Mesothelial cell of epicardium (in vitro differentiated cells): ENCODE measurements around the gene SLC3A2. TPM values are rescaled to one million over a fixed set of nuclear protein-coding genes. Genes with fewer than 3 reads are reported as not detected.
A peak's percentile ranks its signal among the peaks of the same experiment; 100 is the strongest.

Experiments used
- DNase-seq, 2 experiments: peaks; one replicate each; pipeline ENCODE4 v3.0.0; 2021; ENCODE audit warnings: low spot score in 2 of 2; ENCODE audit not compliant: unreplicated experiment in 2 of 2
- H3K27ac Mint-ChIP-seq: 2 replicates; pipeline ENCODE4 v1.8.0; 2021; ENCODE audit warnings: mixed read lengths
- H3K27me3 Mint-ChIP-seq: 2 replicates; pipeline ENCODE4 v1.8.0; 2021; ENCODE audit warnings: low read depth, mixed read lengths
- H3K36me3 Mint-ChIP-seq: 2 replicates; pipeline ENCODE4 v1.8.0; 2021; ENCODE audit warnings: mixed read lengths
- H3K4me1 Mint-ChIP-seq: 2 replicates; pipeline ENCODE4 v1.8.0; 2021; ENCODE audit warnings: mixed read lengths
- H3K4me3 Mint-ChIP-seq: 2 replicates; pipeline ENCODE4 v1.8.0; 2021; ENCODE audit warnings: mild to moderate bottlenecking, moderate library complexity, mixed read lengths
- H3K9me3 Mint-ChIP-seq: 2 replicates; pipeline ENCODE4 v1.8.0; 2021; ENCODE audit warnings: mixed read lengths
- total RNA-seq: library from RNA; stranded (reverse); gene quantifications from 3 replicates; pipeline ENCODE4 v1.2.1, GENCODE V29; 2021
- TF ChIP-seq, protein P1 (sequence below): fragments of 200-600 bp; sonication (generic); IDR thresholded peaks from one replicate; pipeline ENCODE4 v1.5.0; 2021; ENCODE audit warnings: antibody characterized with exemption; ENCODE audit not compliant: unreplicated experiment

The SLC3A2 gene
- total RNA-seq, 1 donor from 2014 or later = 208 TPM

DNA sequence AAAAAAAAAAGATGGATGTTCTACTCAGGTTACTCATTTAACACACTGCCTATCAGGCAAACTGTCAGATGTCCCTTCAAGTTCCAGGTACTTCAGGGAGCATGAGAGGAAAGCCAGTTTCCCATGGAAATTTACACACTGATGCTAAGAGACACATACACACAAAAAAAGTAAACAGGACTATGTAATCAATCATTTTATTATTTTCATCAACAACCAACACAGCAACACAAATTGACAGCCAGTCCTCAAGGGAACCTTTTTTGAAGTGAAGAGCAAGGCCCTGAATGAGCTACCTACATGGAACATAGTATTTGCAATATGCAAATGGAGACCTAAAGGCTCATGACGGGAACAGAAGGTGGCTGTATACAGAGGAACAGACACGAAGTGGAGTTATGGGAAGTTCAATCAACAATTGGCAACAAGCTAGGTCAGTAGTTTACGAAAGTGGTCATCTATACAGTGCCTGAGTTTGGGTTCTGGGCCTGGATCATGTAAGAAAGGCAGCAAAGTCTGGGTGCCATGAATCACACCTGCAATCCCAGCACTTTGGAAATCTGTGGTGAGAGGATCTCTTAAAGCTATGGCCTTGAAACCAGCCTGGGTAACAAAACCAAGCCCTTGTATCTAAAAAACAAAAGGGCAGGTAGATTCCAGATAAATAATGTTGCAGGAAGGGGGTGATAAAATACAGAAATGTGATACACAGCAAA, 28.7 kb upstream of the SLC3A2 start:
- peaks cover 40% of the 10 kb centered on the region for H3K4me1 Mint-ChIP-seq
- TF ChIP-seq, protein P1, sequence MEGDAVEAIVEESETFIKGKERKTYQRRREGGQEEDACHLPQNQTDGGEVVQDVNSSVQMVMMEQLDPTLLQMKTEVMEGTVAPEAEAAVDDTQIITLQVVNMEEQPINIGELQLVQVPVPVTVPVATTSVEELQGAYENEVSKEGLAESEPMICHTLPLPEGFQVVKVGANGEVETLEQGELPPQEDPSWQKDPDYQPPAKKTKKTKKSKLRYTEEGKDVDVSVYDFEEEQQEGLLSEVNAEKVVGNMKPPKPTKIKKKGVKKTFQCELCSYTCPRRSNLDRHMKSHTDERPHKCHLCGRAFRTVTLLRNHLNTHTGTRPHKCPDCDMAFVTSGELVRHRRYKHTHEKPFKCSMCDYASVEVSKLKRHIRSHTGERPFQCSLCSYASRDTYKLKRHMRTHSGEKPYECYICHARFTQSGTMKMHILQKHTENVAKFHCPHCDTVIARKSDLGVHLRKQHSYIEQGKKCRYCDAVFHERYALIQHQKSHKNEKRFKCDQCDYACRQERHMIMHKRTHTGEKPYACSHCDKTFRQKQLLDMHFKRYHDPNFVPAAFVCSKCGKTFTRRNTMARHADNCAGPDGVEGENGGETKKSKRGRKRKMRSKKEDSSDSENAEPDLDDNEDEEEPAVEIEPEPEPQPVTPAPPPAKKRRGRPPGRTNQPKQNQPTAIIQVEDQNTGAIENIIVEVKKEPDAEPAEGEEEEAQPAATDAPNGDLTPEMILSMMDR = no peak
- H3K9me3 Mint-ChIP-seq = no peaks in the 10 kb centered on the region
- no peak overlapping the region for H3K4me3 Mint-ChIP-seq
- DNase-seq = no peak
- peaks cover 24% of the 10 kb centered on the region for H3K36me3 Mint-ChIP-seq
- H3K27me3 Mint-ChIP-seq = no peaks in the 10 kb centered on the region
- H3K27ac Mint-ChIP-seq = peak overlapping the region; percentile 66

DNA sequence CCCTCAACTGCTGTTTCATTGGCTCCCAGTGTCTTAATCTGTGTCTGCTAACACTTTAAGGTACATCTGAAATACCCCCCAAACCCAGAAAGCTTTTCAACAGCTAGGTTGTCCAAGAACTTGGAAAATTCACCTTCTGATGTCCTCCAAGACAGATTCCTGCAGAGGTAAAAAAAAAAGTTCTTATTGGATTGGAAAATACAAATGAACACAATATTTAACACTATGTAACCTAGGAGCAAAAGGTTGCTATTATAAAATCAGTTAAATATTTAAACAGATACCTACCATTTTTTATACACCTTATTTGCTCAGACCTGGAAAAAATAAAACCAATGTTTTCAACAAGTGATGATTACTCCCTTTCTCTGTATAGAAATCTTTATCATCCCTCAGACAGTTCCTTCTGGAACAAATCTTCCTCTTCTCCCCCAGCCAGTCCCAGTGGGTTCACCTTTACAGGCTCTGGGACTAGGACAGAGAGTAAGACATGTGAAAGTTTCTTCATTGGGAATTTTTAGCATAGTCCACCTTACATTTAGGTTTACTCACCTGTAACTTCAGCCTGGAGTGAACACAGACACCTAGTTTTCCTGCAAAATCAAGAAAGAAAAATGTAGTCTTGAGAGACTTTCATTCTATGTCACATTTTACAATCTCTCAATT, 28.0 kb upstream of the SLC3A2 start:
- Mint-ChIP-seq H3K27me3 (no peaks in the 10 kb centered on the region), H3K27ac (peak overlapping the region; percentile 95), H3K4me1 (peaks cover 47% of the 10 kb centered on the region), H3K9me3 (no peaks in the 10 kb centered on the region), H3K36me3 (peaks cover 24% of the 10 kb centered on the region), H3K4me3 (peak overlapping the region; percentile 96)
- DNase-seq = no peak
- TF ChIP-seq, protein P1 = no peak

GRCh38 chr11:62853279-62853965, 27.3 kb upstream of the SLC3A2 start:
- H3K4me3 Mint-ChIP-seq = peak overlapping the region; percentile 96
- peaks cover 24% of the 10 kb centered on the region for H3K36me3 Mint-ChIP-seq
- no peak for DNase-seq
- H3K27me3 Mint-ChIP-seq = no peaks in the 10 kb centered on the region
- H3K27ac Mint-ChIP-seq = peak overlapping the region; percentile 95
- TF ChIP-seq, protein P1 = no peak
- H3K4me1 Mint-ChIP-seq = peaks cover 54% of the 10 kb centered on the region
- H3K9me3 Mint-ChIP-seq = no peaks in the 10 kb centered on the region

DNA sequence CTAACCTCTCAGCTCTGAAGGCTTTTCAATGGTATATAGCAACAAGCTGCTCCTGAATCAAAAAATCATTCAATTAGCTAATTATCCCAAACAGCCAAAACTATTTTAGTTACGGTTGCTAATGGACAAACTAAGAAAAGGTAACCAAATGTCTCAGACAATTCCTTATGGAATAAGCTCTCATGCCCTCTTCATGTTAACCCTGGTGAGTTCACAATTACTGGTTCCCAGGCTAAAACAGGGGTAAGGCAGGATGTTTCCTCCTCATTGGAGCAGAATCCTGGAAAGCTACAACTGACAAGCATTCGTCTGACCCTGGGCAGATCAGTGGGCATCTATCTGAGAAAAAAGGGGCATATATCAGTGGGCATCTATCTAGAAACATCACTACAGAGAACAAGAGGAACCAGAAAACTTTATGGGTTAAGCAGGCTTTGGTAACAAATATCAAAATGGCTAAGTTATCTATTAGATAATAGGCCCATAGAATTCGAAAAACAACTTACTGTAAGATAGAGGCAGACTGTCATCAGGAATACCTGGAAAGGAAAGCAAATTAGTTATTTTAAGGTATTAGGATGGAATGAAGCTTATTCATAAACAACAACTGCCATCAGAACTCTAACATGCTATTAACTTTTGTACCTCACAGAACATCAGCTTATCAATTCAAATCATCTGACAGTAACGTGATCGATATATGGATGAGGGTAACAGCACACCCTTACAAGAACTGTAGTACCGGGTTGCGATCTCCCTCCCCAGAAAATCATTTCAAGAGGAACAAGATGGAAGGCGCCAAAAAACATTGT, 26.5 kb upstream of the SLC3A2 start:
- H3K27me3 Mint-ChIP-seq = no peaks in the 10 kb centered on the region
- TF ChIP-seq, protein P1 = no peak
- H3K27ac Mint-ChIP-seq = peak overlapping the region; percentile 95
- H3K4me1 Mint-ChIP-seq = peaks cover 62% of the 10 kb centered on the region
- no peaks in the 10 kb centered on the region for H3K9me3 Mint-ChIP-seq
- H3K4me3 Mint-ChIP-seq = peak overlapping the region; percentile 96
- H3K36me3 Mint-ChIP-seq = peaks cover 24% of the 10 kb centered on the region
- DNase-seq = no peak

DNA sequence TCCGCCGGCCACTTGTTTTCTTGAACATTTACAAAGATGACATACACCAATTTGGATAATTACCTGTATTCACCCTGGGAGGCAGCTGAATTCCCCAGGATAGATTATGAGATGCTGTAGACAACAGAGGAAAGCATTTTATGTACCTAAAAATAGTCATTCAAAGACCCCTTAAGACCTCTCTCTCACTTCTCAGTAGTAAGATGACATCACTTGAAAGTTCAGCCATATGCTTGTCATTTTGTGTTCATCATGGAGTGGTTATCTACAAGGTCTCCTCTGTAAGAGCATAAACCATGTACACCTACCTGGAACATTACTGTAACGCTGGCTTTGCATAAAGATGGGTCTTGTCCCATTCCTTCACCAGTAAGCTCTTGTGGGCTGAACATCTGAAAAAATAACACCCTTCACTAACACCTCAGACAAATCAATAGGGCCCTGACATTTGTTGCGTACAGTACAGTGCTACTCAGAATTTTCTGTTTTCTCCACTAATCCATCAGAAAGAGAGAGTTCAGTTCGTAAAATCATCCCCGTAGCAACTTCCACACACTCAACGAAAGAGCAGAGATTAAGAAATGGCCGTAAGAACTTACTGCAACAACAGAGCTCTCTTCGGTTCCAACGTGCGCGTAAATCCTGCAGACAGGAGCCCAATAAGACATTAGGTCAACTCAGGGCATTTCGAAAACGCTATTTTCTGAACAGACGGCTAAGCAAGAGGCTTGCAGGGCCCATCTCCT, 25.7 kb upstream of the SLC3A2 start:
- no peaks in the 10 kb centered on the region for H3K27me3 Mint-ChIP-seq
- H3K4me1 Mint-ChIP-seq = peaks cover 70% of the 10 kb centered on the region
- peak overlapping the region; percentile 95 for H3K27ac Mint-ChIP-seq
- H3K4me3 Mint-ChIP-seq = peak overlapping the region; percentile 96
- peaks cover 24% of the 10 kb centered on the region for H3K36me3 Mint-ChIP-seq
- TF ChIP-seq, protein P1 = no peak
- no peaks in the 10 kb centered on the region for H3K9me3 Mint-ChIP-seq
- no peak for DNase-seq
